Keratinocyte (primary cell): Measurements from ENCODE around the gene CAPZA2. TPM values are rescaled to one million over a fixed set of nuclear protein-coding genes. Genes with fewer than 3 reads are reported as not detected.
"Not testable (repeated sequence)": the region's sequence is repeated elsewhere in the genome, so short reads cannot be mapped to it uniquely, and the experiment has no call there.

Source experiments
- DNase-seq: peaks from one replicate; pipeline ENCODE4 v3.0.0-alpha.2; 2011; ENCODE audit warnings: low read depth, missing footprints, low spot score
- FAIRE-seq: peaks from 2 replicates; lab custom pipeline; 2011; peaks lifted over from hg19 to GRCh38; lab: Jason Lieb, UNC
- H2AFZ ChIP-seq: 2 replicates; pipeline ENCODE4 v1.6.0; 2012; ENCODE audit warnings: low read length, control low read depth, inconsistent platforms; ENCODE audit not compliant: control insufficient read depth
- H3K27ac ChIP-seq: 2 replicates; pipeline ENCODE4 v1.5.1; 2011; ENCODE audit warnings: low read length; ENCODE audit not compliant: control insufficient read depth, insufficient read depth
- H3K27me3 ChIP-seq: 3 replicates; pipeline ENCODE4 v1.6.0; 2011; ENCODE audit warnings: low read length; ENCODE audit not compliant: control insufficient read depth, insufficient read depth; ENCODE audit errors: extremely low read depth
- H3K36me3 ChIP-seq, 2 experiments: 2 replicates in 1 of 2; 3 replicates in 1 of 2; pipeline ENCODE4 v1.5.1; 2011; ENCODE audit warnings: low read length in 2 of 2, mild to moderate bottlenecking in 1 of 2; ENCODE audit not compliant: control insufficient read depth in 2 of 2, insufficient read depth in 2 of 2; ENCODE audit errors: extremely low read depth in 1 of 2
- H3K4me1 ChIP-seq: 3 replicates; pipeline ENCODE4 v1.5.1; 2011; ENCODE audit warnings: low read length; ENCODE audit not compliant: control insufficient read depth, insufficient read depth; ENCODE audit errors: extremely low read depth
- H3K4me2 ChIP-seq: 3 replicates; pipeline ENCODE4 v1.6.0; 2011; ENCODE audit warnings: low read depth, low read length; ENCODE audit not compliant: control insufficient read depth, insufficient read depth; ENCODE audit errors: extremely low read depth
- H3K4me3 ChIP-seq, 3 experiments: fragments of 200-600 bp in 1 of 3; sonication (generic) in 1 of 3; 2 replicates in 2 of 3; 3 replicates in 1 of 3; pipeline ENCODE4 v1.5.1; 2011 to 2016; ENCODE audit warnings: low read length in 3 of 3, mild to moderate bottlenecking in 3 of 3, control low read depth in 2 of 3, inconsistent platforms in 1 of 3, low read depth in 1 of 3, mixed read lengths in 1 of 3, mixed run types in 1 of 3, moderate library complexity in 1 of 3; ENCODE audit not compliant: control insufficient read depth in 2 of 3, insufficient read depth in 2 of 3; ENCODE audit errors: extremely low read depth in 1 of 3
- H3K79me2 ChIP-seq: 2 replicates; pipeline ENCODE4 v1.6.0; 2012; ENCODE audit warnings: low read length; ENCODE audit not compliant: control insufficient read depth, insufficient read depth
- H3K9ac ChIP-seq: 3 replicates; pipeline ENCODE4 v1.6.0; 2011; ENCODE audit warnings: low read length; ENCODE audit not compliant: control insufficient read depth, insufficient read depth; ENCODE audit errors: extremely low read depth
- H3K9me1 ChIP-seq: 3 replicates; pipeline ENCODE4 v1.6.0; 2011; ENCODE audit warnings: low read length; ENCODE audit not compliant: control insufficient read depth, insufficient read depth; ENCODE audit errors: extremely low read depth
- H3K9me3 ChIP-seq: 2 replicates; pipeline ENCODE4 v1.5.1; 2012; ENCODE audit warnings: low read depth, low read length; ENCODE audit not compliant: control insufficient read depth
- H4K20me1 ChIP-seq: 3 replicates; pipeline ENCODE4 v1.6.0; 2011; ENCODE audit warnings: low read length; ENCODE audit not compliant: control insufficient read depth, insufficient read depth; ENCODE audit errors: extremely low read depth
- EZH2 ChIP-seq: IDR thresholded peaks from one replicate; pipeline ENCODE4 v1.6.1; 2012; ENCODE audit warnings: inconsistent platforms, mild to moderate bottlenecking, low read length, moderate library complexity
- dilution Hi-C: fragments of 300-500 bp; cut with MboI; formaldehyde crosslinking; loops from one replicate; pipeline ENCODE4 v1.7.0; 2020; ENCODE audit warnings: low sequenced_read_pairs; ENCODE audit not compliant: extremely low pct_ligation_motif_present
- polyA plus RNA-seq, 5 experiments: library from polyadenylated mRNA; depleted of rRNA in 3 of 5; stranded (reverse) in 3 of 5; stranded (forward) in 1 of 5; unstranded in 1 of 5; fragments of >200 nt; gene quantifications; 1 replicate in 1 of 5; 2 replicates in 3 of 5; 3 replicates in 1 of 5; pipeline versions ENCODE4 v1.2.1 to v1.2.3, GENCODE V29; 2011 to 2012; ENCODE audit warnings: missing spikeins in 2 of 5, low read depth in 1 of 5, low replicate concordance in 1 of 5
- TF ChIP-seq, protein P1 (sequence below), 3 experiments: IDR thresholded peaks in 1 of 3; conservative IDR thresholded peaks in 1 of 3; optimal IDR thresholded peaks in 1 of 3; 2 replicates in 2 of 3; 3 replicates in 1 of 3; pipeline versions ENCODE3 to v1.5.1; 2011; ENCODE audit warnings: low read length in 3 of 3, mild to moderate bottlenecking in 3 of 3, moderate library complexity in 2 of 3, control low read depth in 1 of 3, inconsistent platforms in 1 of 3; ENCODE audit not compliant: insufficient read depth in 2 of 3; ENCODE audit errors: extremely low read depth in 1 of 3

The CAPZA2 gene
- polyA plus RNA-seq, 1 donor (not counting 4 experiments of a cell fraction or from before 2014, with no cell fraction given), result 150 TPM

DNA sequence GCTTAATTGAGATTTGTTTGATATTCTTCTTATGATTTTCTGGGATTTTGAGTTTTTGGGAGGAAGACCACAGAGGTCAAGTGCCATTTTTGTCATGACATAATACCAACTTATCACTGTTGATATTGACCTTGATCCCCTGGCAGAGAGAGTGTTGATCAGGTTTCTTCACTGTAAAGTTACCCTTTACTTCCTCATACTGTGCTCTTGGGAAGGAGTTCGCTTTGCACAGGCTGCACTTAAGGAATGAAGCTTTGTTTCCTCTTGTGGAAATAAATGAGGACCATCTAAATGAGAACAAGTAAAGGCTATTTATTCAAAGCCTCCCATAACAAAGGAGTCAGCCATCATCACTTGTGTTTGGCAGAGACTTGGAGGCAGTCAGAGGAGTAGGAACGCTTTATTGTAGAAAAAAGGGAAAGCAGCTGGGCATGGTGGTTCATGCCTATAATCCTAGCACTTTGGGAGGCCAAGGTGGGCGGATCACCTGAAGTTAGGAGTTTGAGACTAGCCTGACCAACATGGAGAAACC, 107.0 kb downstream of the CAPZA2 start:
- Histone ChIP-seq H3K4me3 (no peak overlapping the region), H3K27ac (no peak overlapping the region), H3K4me2 (no peak overlapping the region), H3K4me1 (peaks cover 5% of the 10 kb centered on the region), H3K27me3 (no peaks in the 10 kb centered on the region), H3K9me1 (no peaks in the 10 kb centered on the region), H3K9me3 (no peaks in the 10 kb centered on the region), H2AFZ (no peak overlapping the region), H3K36me3 (no peaks in the 10 kb centered on the region), H3K79me2 (peaks cover 24% of the 10 kb centered on the region), H3K9ac (no peak overlapping the region), H4K20me1 (no peaks in the 10 kb centered on the region)
- no peak for TF ChIP-seq EZH2
- TF ChIP-seq, protein P1, sequence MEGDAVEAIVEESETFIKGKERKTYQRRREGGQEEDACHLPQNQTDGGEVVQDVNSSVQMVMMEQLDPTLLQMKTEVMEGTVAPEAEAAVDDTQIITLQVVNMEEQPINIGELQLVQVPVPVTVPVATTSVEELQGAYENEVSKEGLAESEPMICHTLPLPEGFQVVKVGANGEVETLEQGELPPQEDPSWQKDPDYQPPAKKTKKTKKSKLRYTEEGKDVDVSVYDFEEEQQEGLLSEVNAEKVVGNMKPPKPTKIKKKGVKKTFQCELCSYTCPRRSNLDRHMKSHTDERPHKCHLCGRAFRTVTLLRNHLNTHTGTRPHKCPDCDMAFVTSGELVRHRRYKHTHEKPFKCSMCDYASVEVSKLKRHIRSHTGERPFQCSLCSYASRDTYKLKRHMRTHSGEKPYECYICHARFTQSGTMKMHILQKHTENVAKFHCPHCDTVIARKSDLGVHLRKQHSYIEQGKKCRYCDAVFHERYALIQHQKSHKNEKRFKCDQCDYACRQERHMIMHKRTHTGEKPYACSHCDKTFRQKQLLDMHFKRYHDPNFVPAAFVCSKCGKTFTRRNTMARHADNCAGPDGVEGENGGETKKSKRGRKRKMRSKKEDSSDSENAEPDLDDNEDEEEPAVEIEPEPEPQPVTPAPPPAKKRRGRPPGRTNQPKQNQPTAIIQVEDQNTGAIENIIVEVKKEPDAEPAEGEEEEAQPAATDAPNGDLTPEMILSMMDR (optimal IDR thresholded peaks at IDR 0.05 in 1 of 3, IDR thresholded peaks at IDR 0.05 in 1 of 3, conservative IDR thresholded peaks at IDR 0.05 in 1 of 3; ENCODE audit: extremely low read depth in 1 of 3, insufficient read depth in 2 of 3, low read length in 3 of 3), result no peak
- dilution Hi-C loops, result no loop called here
- FAIRE-seq (no peak), DNase-seq (no peak)

DNA sequence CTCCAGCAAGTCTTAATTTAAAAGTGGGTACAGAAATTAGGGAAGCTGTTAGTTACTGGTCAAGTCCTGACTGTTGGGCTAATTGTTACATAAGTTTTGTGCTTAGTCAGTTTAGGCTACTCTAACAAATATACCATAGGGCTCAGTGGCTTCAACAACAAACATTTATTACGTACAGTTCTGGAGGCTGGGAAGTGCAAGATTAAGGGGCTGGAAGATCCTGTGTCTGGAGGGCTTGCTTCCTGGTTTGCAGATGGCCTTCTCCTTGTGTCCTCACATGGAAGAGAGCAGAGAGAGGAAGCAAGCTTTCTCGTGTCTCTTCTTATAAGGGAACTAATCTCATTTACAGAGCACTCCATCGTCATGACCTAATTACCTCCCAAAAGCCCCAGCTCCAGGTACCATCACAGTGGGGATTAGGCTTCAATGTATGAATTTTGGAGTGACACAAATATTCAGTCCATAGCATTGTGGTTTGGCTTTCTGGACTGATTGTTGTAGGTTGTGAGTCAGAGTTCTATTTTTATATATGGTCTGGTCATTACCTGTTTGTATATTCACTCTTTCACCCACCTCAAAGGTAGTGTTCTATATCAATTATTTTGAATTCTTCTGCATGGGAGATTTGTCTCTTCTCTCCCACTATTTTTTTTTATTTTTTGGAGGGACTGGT, 108.0 kb downstream of the CAPZA2 start:
- no peaks in the 10 kb centered on the region for H4K20me1 ChIP-seq
- no peak overlapping the region for H3K4me2 ChIP-seq
- H3K36me3 ChIP-seq, result no peaks in the 10 kb centered on the region
- no peaks in the 10 kb centered on the region for H3K27me3 ChIP-seq
- no peaks in the 10 kb centered on the region for H3K9me3 ChIP-seq
- DNase-seq, result no peak
- no peak overlapping the region for H3K27ac ChIP-seq
- no peak for TF ChIP-seq EZH2
- TF ChIP-seq, protein P1 (optimal IDR thresholded peaks at IDR 0.05 in 1 of 3, IDR thresholded peaks at IDR 0.05 in 1 of 3, conservative IDR thresholded peaks at IDR 0.05 in 1 of 3; ENCODE audit: extremely low read depth in 1 of 3, insufficient read depth in 2 of 3, low read length in 3 of 3), result no peak
- dilution Hi-C loops, result no loop called here
- H2AFZ ChIP-seq, result no peak overlapping the region
- no peaks in the 10 kb centered on the region for H3K9me1 ChIP-seq
- H3K4me3 ChIP-seq, result no peak overlapping the region
- FAIRE-seq, result no peak
- H3K4me1 ChIP-seq, result peaks cover 5% of the 10 kb centered on the region
- H3K79me2 ChIP-seq, result peaks cover 23% of the 10 kb centered on the region
- H3K9ac ChIP-seq, result no peak overlapping the region

DNA sequence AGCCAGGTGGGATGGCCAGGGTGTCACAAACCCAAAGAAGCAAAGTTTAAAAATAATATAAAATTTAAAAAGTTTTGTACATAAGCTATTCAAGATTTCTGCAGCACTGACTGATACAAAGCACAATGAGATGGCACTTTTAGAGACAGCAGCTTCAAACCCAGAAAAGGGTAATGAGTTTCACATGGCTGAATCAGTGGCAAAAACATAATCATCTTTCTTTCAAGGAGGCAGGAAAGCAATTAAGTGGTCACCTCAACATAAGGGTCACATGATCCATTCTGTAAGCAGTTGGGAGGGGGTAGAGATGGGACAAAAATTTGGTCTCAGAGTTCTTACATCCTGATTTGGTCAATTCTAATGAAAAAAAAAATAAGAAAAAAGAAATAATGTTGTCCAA, 108.8 kb downstream of the CAPZA2 start:
- H2AFZ ChIP-seq, H3K9me1 ChIP-seq, H3K4me2 ChIP-seq, H3K27ac ChIP-seq, dilution Hi-C loops, H4K20me1 ChIP-seq, FAIRE-seq, H3K9ac ChIP-seq, H3K4me1 ChIP-seq, DNase-seq, H3K9me3 ChIP-seq, H3K36me3 ChIP-seq, H3K4me3 ChIP-seq, H3K27me3 ChIP-seq: not testable (repeated sequence)
- peaks cover 21% of the 10 kb centered on the region for H3K79me2 ChIP-seq
